NCI-H2227 (cell line): ENCODE results near the gene BLMH.

Experiments
- DNase-seq: peaks from one replicate; lab custom pipeline; 2025; ENCODE audit not compliant: unreplicated experiment; lab: John Stamatoyannopoulos, UW

The BLMH gene

GRCh38 chr17:30309591-30309990 lies 17.8 kb upstream of the BLMH start:
- DNase-seq, result no peak

GRCh38 chr17:30308406-30308805 lies 16.7 kb upstream of the BLMH start:
- no peak for DNase-seq

- no peak for DNase-seq
These were observed 13.0 kb upstream of the BLMH start for GRCh38 chr17:30304778-30305177.

GRCh38 chr17:30302241-30302640 lies 10.5 kb upstream of the BLMH start:
- no peak for DNase-seq

- no peak for DNase-seq
These were observed 9.1 kb upstream of the BLMH start for GRCh38 chr17:30300818-30301217.

GRCh38 chr17:30299000-30299399 lies 7.3 kb upstream of the BLMH start:
- no peak for DNase-seq

GRCh38 chr17:30297715-30298114 lies 6.0 kb upstream of the BLMH start:
- DNase-seq, result no peak

GRCh38 chr17:30296499-30297080 lies 4.8 kb upstream of the BLMH start:
- DNase-seq, result no peak

- DNase-seq, result peak; percentile 67
These were observed 628 bp upstream of the BLMH start for GRCh38 chr17:30292286-30292858.

- peak; percentile 15 for DNase-seq
These were observed 825 bp downstream of the BLMH start for GRCh38 chr17:30290696-30291542.

GRCh38 chr17:30290077-30290476 lies 1.7 kb downstream of the BLMH start:
- DNase-seq, result no peak

- DNase-seq, result no peak
These were observed 12.6 kb downstream of the BLMH start for GRCh38 chr17:30279156-30279555.

GRCh38 chr17:30278032-30278431 lies 13.7 kb downstream of the BLMH start:
- peak; percentile 40 for DNase-seq

- no peak for DNase-seq
These were observed 15.8 kb downstream of the BLMH start for GRCh38 chr17:30275911-30276310.

GRCh38 chr17:30274887-30275286 lies 16.9 kb downstream of the BLMH start:
- DNase-seq, result no peak

- no peak for DNase-seq
These were observed 18.4 kb downstream of the BLMH start for GRCh38 chr17:30273373-30273772.

GRCh38 chr17:30271102-30271501 lies 20.6 kb downstream of the BLMH start:
- no peak for DNase-seq

GRCh38 chr17:30267625-30268024 lies 24.1 kb downstream of the BLMH start:
- no peak for DNase-seq

GRCh38 chr17:30263552-30264333 lies 28.0 kb downstream of the BLMH start:
- DNase-seq, result peak; percentile 78

GRCh38 chr17:30256756-30257506 lies 34.8 kb downstream of the BLMH start:
- no peak for DNase-seq

GRCh38 chr17:30254150-30254549 lies 37.6 kb downstream of the BLMH start:
- DNase-seq, result no peak
